ENCODE results near the gene BCL11A. TPM values are rescaled to one million over a fixed set of nuclear protein-coding genes. Genes with fewer than 3 reads are reported as not detected.

BCL11A gene
- total and polyA plus RNA-seq, 10 donors, result 41.1 to 121 (median 84.0) TPM

DNA sequence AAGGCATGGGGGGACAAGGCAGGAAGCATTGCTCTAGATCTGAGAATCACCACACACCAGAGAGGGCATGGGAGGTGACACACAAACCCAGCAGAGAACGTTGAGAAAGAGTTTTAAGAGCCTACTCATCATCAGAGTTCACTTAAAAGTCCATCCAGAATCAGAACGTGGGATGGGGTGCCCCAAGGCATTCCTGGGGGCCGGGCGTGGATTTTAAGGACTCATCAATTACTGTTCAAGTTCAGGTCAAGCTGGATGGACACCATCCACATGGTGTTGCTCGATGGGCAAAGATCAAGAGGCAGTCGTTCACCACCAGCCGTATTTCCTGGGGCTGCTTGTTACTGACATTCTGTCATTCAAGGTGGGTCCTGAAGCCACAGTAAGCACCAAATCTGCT lies 34.9 kb downstream of the BCL11A start:
- intact Hi-C loops (cut with DNase I; ENCODE audit: low total_unique reads), result no loop called here
- Histone ChIP-seq H3K4me1 (peaks cover 12 to 95% (median 45%) of the 10 kb centered on the region in 6 donors), H3K4me3 (no peak overlapping the region), H3K36me3 (peaks cover 0 to 16% (median 0%) of the 10 kb centered on the region in 6 donors), H3K27me3 (replicated peaks in 1 of 7) (no peaks in the 10 kb centered on the region), H3K9me3 (no peaks in the 10 kb centered on the region), H3K27ac (peak overlapping the region in 1 of 8 donors; percentile 18)
- 79 to 88% (median 83%) methylated on average over 7 of the region's 7 CpGs for WGBS, 5 donors
- no peak for DNase-seq
- TF ChIP-seq POLR2AphosphoS5 (IDR thresholded peaks at IDR 0.05) (no peak), POLR2A (IDR thresholded peaks at IDR 0.05) (no peak)
- TF ChIP-seq, protein P1, sequence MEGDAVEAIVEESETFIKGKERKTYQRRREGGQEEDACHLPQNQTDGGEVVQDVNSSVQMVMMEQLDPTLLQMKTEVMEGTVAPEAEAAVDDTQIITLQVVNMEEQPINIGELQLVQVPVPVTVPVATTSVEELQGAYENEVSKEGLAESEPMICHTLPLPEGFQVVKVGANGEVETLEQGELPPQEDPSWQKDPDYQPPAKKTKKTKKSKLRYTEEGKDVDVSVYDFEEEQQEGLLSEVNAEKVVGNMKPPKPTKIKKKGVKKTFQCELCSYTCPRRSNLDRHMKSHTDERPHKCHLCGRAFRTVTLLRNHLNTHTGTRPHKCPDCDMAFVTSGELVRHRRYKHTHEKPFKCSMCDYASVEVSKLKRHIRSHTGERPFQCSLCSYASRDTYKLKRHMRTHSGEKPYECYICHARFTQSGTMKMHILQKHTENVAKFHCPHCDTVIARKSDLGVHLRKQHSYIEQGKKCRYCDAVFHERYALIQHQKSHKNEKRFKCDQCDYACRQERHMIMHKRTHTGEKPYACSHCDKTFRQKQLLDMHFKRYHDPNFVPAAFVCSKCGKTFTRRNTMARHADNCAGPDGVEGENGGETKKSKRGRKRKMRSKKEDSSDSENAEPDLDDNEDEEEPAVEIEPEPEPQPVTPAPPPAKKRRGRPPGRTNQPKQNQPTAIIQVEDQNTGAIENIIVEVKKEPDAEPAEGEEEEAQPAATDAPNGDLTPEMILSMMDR (IDR thresholded peaks at IDR 0.05 in 8 of 11, conservative IDR thresholded peaks at IDR 0.05 in 3 of 11), result no peak

DNA sequence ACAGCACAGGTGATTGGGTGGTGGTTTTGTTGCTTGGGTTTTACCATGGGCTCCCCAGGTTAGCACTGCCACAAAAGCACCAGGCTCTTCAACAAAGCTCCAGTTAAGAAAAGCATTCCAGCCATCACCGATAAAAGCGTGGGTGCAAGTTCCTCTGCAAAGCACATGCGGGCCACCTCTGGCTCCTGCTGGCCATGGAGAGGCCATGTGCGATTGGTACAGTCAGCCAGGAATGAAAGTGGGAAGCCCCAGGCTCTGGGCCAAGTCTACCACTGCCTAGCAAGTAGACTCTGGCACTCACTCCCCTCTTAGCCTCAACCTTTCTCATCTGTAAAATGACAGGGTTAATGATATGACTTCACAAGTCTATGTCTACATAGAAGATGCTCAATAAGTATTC lies 36.0 kb downstream of the BCL11A start:
- Histone ChIP-seq H3K27me3 (replicated peaks in 1 of 7) (no peaks in the 10 kb centered on the region), H3K4me3 (no peak overlapping the region)

DNA sequence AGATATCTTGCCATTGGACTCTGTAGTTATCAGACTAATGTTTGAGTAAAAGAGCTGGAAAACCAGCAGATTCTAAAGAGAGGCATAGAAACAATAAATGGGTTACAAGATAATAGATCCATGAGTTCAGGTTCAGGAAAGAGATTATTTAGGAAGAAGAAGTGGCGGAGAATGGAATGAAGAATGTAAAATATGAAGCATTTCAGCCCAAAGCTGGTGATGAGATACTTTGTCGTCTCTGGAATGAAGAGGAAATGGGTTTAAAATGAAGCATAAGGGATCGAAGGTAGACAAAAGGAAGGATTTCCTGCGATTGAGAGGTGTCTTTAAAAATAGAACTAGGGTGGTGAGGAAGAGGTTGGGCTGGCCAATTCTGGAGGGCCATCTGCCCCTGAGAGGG lies 36.6 kb downstream of the BCL11A start:
- H3K9me3 ChIP-seq, result no peaks in the 10 kb centered on the region
- WGBS, 5 donors, result 44 to 61% (median 57%) methylated on average over 4 of the region's 4 CpGs
- H3K36me3 ChIP-seq, result peaks cover 0 to 16% (median 0%) of the 10 kb centered on the region in 6 donors
- TF ChIP-seq POLR2AphosphoS5 (IDR thresholded peaks at IDR 0.05) (no peak), POLR2A (IDR thresholded peaks at IDR 0.05) (no peak)
- TF ChIP-seq, protein P1 (IDR thresholded peaks at IDR 0.05 in 8 of 11, conservative IDR thresholded peaks at IDR 0.05 in 3 of 11), result no peak
- DNase-seq, result no peak
- H3K4me3 ChIP-seq, result peak overlapping the region in 1 of 8 donors; percentile 47
- peak overlapping the region in 2 of 8 donors; percentile 51 to 69 for H3K27ac ChIP-seq
- H3K27me3 ChIP-seq (replicated peaks in 1 of 7), result no peaks in the 10 kb centered on the region
- H3K4me1 ChIP-seq, result peaks cover 12 to 95% (median 54%) of the 10 kb centered on the region in 6 donors
- intact Hi-C loops (cut with DNase I; ENCODE audit: low total_unique reads), result no loop called here

More for the DNA sequence above, 36.0 kb downstream of the BCL11A start:
- WGBS, 5 donors, result 88 to 98% (median 93%) methylated on average over 4 of the region's 4 CpGs
- intact Hi-C loops (cut with DNase I; ENCODE audit: low total_unique reads), result no loop called here
- DNase-seq, result no peak
- TF ChIP-seq POLR2A (IDR thresholded peaks at IDR 0.05) (no peak), POLR2AphosphoS5 (IDR thresholded peaks at IDR 0.05) (no peak)
- TF ChIP-seq, protein P1 (IDR thresholded peaks at IDR 0.05 in 8 of 11, conservative IDR thresholded peaks at IDR 0.05 in 3 of 11), result no peak
- Histone ChIP-seq H3K36me3 (peaks cover 0 to 16% (median 0%) of the 10 kb centered on the region in 6 donors), H3K9me3 (no peaks in the 10 kb centered on the region), H3K4me1 (peaks cover 12 to 95% (median 49%) of the 10 kb centered on the region in 6 donors), H3K27ac (peak overlapping the region in 1 of 8 donors; percentile 69)

DNA sequence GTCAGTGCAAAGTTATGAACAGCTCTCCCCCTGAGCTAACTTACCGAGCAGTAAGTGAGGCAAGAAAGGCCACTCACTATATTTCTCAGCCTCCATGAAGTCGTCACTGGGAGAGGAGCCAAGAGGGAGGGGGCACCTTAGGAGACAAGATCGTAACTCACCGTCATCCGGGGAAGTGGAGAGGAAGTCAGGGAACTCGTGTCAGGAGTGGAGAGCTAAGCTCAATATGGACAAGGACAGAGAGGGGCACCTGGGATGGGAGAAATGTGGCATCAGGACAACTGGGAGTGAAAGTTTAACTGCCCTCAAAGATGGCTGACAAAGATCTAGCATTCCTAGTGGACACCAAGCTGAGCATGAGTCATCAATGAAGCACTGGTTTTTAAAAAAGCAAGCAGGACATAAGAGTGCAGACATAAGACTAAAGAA lies 37.1 kb downstream of the BCL11A start:
- peaks cover 0 to 13% (median 0%) of the 10 kb centered on the region in 6 donors for H3K36me3 ChIP-seq
- H3K9me3 ChIP-seq, result no peaks in the 10 kb centered on the region
- H3K4me3 ChIP-seq, result peak overlapping the region in 1 of 8 donors; percentile 47
- WGBS, 5 donors, result 12 to 50% (median 32%) methylated on average over 6 of the region's 6 CpGs
- peak overlapping the region in 5 of 8 donors; percentile 23 to 69 (median 51) for H3K27ac ChIP-seq
- intact Hi-C loops (cut with DNase I; ENCODE audit: low total_unique reads), result no loop called here
- no peak for TF ChIP-seq POLR2AphosphoS5 (IDR thresholded peaks at IDR 0.05)
- TF ChIP-seq, protein P1 (IDR thresholded peaks at IDR 0.05 in 8 of 11, conservative IDR thresholded peaks at IDR 0.05 in 3 of 11), result no peak
- no peaks in the 10 kb centered on the region for H3K27me3 ChIP-seq (replicated peaks in 1 of 7)
- DNase-seq, result no peak
- peaks cover 12 to 95% (median 57%) of the 10 kb centered on the region in 6 donors for H3K4me1 ChIP-seq
